ENCODE measurements around the gene CTAGE6. TPM values are rescaled to one million over a fixed set of nuclear protein-coding genes. Genes with fewer than 3 reads are reported as not detected.
"Not testable (repeated sequence)": the region's sequence is repeated elsewhere in the genome, so short reads cannot be mapped to it uniquely, and the experiment has no call there.

CTAGE6 gene, protein sequence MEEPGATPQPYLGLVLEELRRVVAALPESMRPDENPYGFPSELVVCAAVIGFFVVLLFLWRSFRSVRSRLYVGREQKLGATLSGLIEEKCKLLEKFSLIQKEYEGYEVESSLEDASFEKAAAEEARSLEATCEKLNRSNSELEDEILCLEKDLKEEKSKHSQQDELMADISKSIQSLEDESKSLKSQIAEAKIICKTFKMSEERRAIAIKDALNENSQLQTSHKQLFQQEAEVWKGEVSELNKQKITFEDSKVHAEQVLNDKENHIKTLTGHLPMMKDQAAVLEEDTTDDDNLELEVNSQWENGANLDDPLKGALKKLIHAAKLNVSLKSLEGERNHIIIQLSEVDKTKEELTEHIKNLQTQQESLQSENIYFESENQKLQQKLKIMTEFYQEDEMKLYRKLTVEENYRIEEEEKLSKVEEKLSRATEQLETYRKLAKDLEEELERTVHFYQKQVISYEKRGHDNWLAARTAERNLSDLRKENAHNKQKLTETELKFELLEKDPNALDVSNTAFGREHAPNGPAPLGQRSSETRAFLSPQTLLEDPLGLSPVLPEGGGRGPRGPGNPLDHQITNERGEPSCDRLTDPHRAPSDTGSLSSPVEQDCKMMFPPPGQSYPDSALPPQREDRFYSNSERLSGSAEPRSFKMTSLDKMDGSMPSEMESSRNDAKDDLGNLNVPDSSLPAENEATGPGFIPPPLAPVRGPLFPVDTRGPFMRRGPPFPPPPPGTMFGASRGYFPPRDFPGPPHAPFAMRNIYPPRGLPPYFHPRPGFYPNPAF
- total RNA-seq (2014; rRNA removed) (not detected in 2 replicates), Bru-seq, nascent RNA (not detected), BruChase-seq, experiment 1, labeled RNA remaining after a 6-hour chase (not detected), BruChase-seq, experiment 2, labeled RNA remaining after a 2-hour chase (percentile 19 among the genes with signal in this experiment)
- long read RNA-seq: 0 reads

DNA sequence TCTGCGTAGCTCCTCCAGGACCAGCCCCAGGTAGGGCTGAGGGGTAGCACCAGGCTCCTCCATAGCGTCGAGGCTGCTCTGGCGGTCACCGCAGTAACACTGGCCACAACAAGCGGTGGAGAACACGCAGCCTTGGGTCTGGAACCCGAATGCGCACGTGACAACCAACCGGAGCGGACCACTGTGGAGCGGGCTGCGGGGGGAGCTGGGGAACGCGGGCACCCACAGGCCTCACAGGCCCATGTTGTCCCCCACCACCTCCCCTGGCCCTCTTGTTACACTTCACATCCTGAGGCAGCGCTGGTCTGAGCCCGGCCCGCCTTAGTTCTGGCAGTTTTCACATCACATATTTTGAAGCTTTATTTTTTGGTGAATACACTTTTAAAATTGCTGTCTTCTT lies at the start of gene CTAGE6:
Gene CTAGE6, minus strand, starts transcription at position 101 of the 400 bp plus-strand sequence. Its CDS starts 38 bp downstream, at position 63.
- H3K9ac ChIP-seq (ENCODE audit: low read length); H3K4me1 ChIP-seq (ENCODE audit: insufficient read depth, low read length); BruUV-seq (replicated peaks); H3K9me2 ChIP-seq (replicated peaks; ENCODE audit: low read length); intact Hi-C loops (cut with micrococcal nuclease); H3K4me3 ChIP-seq (ENCODE audit: low read length); H3K36me3 ChIP-seq (ENCODE audit: low read depth, low read length); H3K4me2 ChIP-seq (ENCODE audit: low read length); H2AFZ ChIP-seq (ENCODE audit: low read length); H3F3A ChIP-seq (ENCODE audit: low read length, unreplicated experiment); CTCF ChIA-PET; H4K20me1 ChIP-seq (ENCODE audit: low read length); H3K79me2 ChIP-seq (ENCODE audit: low read length); POLR2A ChIA-PET (ENCODE audit: unreplicated experiment); H3K9me3 ChIP-seq (ENCODE audit: low read length); DNase-seq; H3K27me3 ChIP-seq (ENCODE audit: low read length); ATAC-seq; H3K27ac ChIP-seq (ENCODE audit: low read length): not testable (repeated sequence)

DNA sequence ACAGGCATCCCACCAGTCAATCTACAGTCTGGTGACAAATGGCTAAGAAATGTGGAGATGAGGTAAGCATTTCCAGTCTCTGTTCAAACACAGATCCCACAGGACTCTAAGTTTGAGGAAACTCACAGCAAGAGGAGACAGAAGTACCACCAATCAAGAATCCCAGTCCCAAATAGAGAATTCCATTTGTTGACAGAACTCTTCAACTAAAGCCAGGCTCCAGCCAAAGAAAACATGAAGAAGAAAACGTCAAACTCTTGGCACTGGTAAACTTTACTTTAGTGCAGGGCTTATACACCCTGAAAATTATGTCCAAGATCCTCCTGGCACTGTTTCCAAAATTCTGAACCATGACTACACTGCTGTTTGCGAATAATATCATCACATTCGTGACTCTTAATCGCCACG lies 49.2 kb upstream of the CTAGE6 start:
- H3K9me2 ChIP-seq (replicated peaks; ENCODE audit: low read length); intact Hi-C loops (cut with micrococcal nuclease); DNase-seq; CTCF ChIA-PET; H3K9me3 ChIP-seq (ENCODE audit: low read length); H3K79me2 ChIP-seq (ENCODE audit: low read length); H4K20me1 ChIP-seq (ENCODE audit: low read length); H2AFZ ChIP-seq (ENCODE audit: low read length); H3K4me1 ChIP-seq (ENCODE audit: insufficient read depth, low read length); H3K4me3 ChIP-seq (ENCODE audit: low read length); H3K36me3 ChIP-seq (ENCODE audit: low read depth, low read length); H3K4me2 ChIP-seq (ENCODE audit: low read length); BruUV-seq (replicated peaks); POLR2A ChIA-PET (ENCODE audit: unreplicated experiment); H3K9ac ChIP-seq (ENCODE audit: low read length); H3F3A ChIP-seq (ENCODE audit: low read length, unreplicated experiment); H3K27ac ChIP-seq (ENCODE audit: low read length); H3K27me3 ChIP-seq (ENCODE audit: low read length): not testable (repeated sequence)
- ATAC-seq: peak; percentile 98

DNA sequence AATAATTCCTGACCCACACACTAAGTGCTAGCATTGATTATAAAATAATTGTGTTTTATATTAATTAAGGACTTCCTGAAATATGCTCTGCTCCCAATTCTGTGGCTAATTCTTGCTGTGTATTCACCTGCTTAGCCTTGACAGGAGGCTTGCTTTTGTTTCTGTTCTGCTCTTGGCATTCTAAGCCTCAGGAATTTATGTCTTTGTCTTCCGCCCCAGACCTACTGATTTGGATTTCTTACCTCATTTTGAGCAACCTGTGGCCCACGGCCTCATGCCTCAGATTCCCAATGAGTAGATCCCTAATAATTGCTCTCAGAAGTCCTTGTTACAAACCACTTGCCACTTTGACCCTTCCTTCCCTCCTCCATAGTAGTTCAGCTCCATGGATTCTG lies 40.4 kb upstream of the CTAGE6 start:
- H3K36me3 ChIP-seq (ENCODE audit: low read depth, low read length); POLR2A ChIA-PET (ENCODE audit: unreplicated experiment); H2AFZ ChIP-seq (ENCODE audit: low read length); CTCF ChIA-PET; H3K9ac ChIP-seq (ENCODE audit: low read length); H3K4me1 ChIP-seq (ENCODE audit: insufficient read depth, low read length); H3F3A ChIP-seq (ENCODE audit: low read length, unreplicated experiment); H3K9me3 ChIP-seq (ENCODE audit: low read length); DNase-seq; H3K4me2 ChIP-seq (ENCODE audit: low read length); H3K27ac ChIP-seq (ENCODE audit: low read length); H3K79me2 ChIP-seq (ENCODE audit: low read length); H4K20me1 ChIP-seq (ENCODE audit: low read length); BruUV-seq (replicated peaks); ATAC-seq; intact Hi-C loops (cut with micrococcal nuclease); H3K9me2 ChIP-seq (replicated peaks; ENCODE audit: low read length); H3K4me3 ChIP-seq (ENCODE audit: low read length); H3K27me3 ChIP-seq (ENCODE audit: low read length): not testable (repeated sequence)

DNA sequence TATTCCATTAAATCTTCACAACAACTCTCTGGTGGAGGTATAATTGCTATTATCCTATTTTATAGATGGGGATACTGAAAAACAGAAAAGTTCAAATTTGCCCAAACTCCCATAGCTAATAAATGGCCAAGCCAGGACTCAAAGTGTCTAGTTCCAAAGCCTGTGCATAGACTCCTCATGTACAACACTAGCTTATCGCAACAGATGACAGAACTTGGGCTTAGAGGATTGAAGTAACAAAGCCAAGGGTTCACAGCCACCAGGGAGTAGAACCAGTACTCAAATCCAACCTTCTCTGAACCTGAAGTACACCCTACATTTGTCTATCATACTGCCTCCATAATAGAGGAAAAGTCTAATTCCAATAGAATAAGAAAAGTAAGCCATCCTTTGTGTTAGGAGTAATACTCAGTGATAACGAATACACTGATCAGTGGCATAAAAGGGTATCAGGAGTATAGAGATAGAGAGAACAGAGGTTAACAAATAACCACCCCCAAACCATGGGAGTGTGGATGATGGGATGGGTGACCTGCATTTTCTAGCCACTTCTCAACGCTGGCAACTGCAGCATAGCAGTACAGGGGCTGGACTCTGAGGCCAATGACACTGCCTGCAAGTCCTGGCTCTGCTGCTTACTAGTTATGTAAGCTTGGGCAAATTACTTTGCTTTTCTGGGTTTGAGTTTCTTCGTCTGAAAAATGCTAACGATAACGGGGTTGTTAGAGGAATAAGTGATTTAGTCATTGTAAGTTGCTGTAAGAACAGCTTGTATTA lies 39.8 kb upstream of the CTAGE6 start:
- H3K4me2 ChIP-seq (ENCODE audit: low read length); POLR2A ChIA-PET (ENCODE audit: unreplicated experiment); H4K20me1 ChIP-seq (ENCODE audit: low read length); H3K4me1 ChIP-seq (ENCODE audit: insufficient read depth, low read length); DNase-seq; H3K9me2 ChIP-seq (replicated peaks; ENCODE audit: low read length); BruUV-seq (replicated peaks); ATAC-seq; intact Hi-C loops (cut with micrococcal nuclease); H2AFZ ChIP-seq (ENCODE audit: low read length); H3F3A ChIP-seq (ENCODE audit: low read length, unreplicated experiment); H3K9ac ChIP-seq (ENCODE audit: low read length); H3K27me3 ChIP-seq (ENCODE audit: low read length); H3K36me3 ChIP-seq (ENCODE audit: low read depth, low read length); CTCF ChIA-PET; H3K9me3 ChIP-seq (ENCODE audit: low read length); H3K27ac ChIP-seq (ENCODE audit: low read length); H3K79me2 ChIP-seq (ENCODE audit: low read length); H3K4me3 ChIP-seq (ENCODE audit: low read length): not testable (repeated sequence)

DNA sequence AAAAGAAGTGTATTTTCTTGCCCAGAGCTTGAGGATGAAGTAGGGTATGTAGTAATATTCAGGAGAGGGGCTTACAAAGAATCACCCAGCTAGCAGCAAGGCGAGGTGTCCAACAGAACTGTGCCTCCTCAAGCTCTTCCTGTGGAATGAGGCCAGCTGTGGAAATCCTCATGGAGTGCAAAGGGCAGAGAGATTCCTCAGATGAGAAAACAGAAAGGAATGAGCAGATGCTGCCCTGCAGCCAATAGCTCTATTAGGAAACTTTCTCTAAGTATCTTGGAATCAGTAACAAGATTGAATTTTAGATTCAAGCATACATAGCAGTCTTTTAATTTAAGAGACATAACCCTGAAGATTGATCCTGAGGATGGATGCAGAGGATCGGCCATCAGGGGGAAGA lies 38.2 kb upstream of the CTAGE6 start:
- intact Hi-C loops (cut with micrococcal nuclease); BruUV-seq (replicated peaks); H2AFZ ChIP-seq (ENCODE audit: low read length); DNase-seq; H3K9me2 ChIP-seq (replicated peaks; ENCODE audit: low read length); H3F3A ChIP-seq (ENCODE audit: low read length, unreplicated experiment); H4K20me1 ChIP-seq (ENCODE audit: low read length); H3K4me2 ChIP-seq (ENCODE audit: low read length); POLR2A ChIA-PET (ENCODE audit: unreplicated experiment); H3K27ac ChIP-seq (ENCODE audit: low read length); H3K9ac ChIP-seq (ENCODE audit: low read length); H3K4me3 ChIP-seq (ENCODE audit: low read length); H3K27me3 ChIP-seq (ENCODE audit: low read length); H3K79me2 ChIP-seq (ENCODE audit: low read length); H3K9me3 ChIP-seq (ENCODE audit: low read length); H3K4me1 ChIP-seq (ENCODE audit: insufficient read depth, low read length); H3K36me3 ChIP-seq (ENCODE audit: low read depth, low read length); CTCF ChIA-PET: not testable (repeated sequence)
- ATAC-seq: peak; percentile 39; the same call in 1 of the 2 replicates

DNA sequence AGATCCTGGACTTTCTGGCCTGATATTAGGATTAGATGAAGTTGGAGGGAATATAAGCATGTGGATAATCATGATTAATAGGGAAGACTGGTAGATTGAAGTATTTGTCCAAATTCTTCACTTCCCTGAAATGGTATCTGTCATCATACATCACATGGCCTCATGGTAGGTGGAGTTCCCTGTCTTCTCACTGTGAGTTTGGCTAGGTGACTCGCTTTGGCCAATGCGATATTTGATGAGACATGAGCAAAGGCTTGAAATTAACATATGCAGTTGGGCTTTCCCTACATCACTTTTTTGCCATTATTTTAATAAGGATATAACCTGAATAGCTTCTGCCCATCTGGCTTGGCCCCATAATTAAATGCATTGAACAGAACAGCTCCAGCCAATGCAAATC lies 35.1 kb upstream of the CTAGE6 start:
- H3K4me2 ChIP-seq (ENCODE audit: low read length); H3K9me3 ChIP-seq (ENCODE audit: low read length); H3K27ac ChIP-seq (ENCODE audit: low read length); DNase-seq; intact Hi-C loops (cut with micrococcal nuclease); H4K20me1 ChIP-seq (ENCODE audit: low read length); POLR2A ChIA-PET (ENCODE audit: unreplicated experiment); H3K9ac ChIP-seq (ENCODE audit: low read length); H3F3A ChIP-seq (ENCODE audit: low read length, unreplicated experiment); H3K4me1 ChIP-seq (ENCODE audit: insufficient read depth, low read length); H2AFZ ChIP-seq (ENCODE audit: low read length); H3K79me2 ChIP-seq (ENCODE audit: low read length); H3K4me3 ChIP-seq (ENCODE audit: low read length); H3K36me3 ChIP-seq (ENCODE audit: low read depth, low read length); BruUV-seq (replicated peaks); H3K9me2 ChIP-seq (replicated peaks; ENCODE audit: low read length); H3K27me3 ChIP-seq (ENCODE audit: low read length); CTCF ChIA-PET: not testable (repeated sequence)
- ATAC-seq: peak; percentile 81
